WTC11 (cell line): Measurements from ENCODE around the gene ACTN1. TPM values are rescaled to one million over a fixed set of nuclear protein-coding genes. Genes with fewer than 3 reads are reported as not detected.

Experiments
- ATAC-seq: fragments of 200-7000 bp; cut with Tn5 transposase; 2 replicates; pipeline ENCODE4 v1.10.0; 2021; ENCODE audit warnings: mild to moderate bottlenecking, moderate library complexity
- CTCF ChIA-PET: fragments of 300-600 bp; sonication (Branson Sonifier 250); formaldehyde crosslinking; loops from one replicate; lab custom pipeline; 2021; ENCODE audit warnings: antibody characterized with exemption; lab: Charles Lee
- POLR2A ChIA-PET: fragments of 350-600 bp; sonication (Branson Sonifier 250); formaldehyde crosslinking; loops from one replicate; lab custom pipeline; 2021; ENCODE audit warnings: antibody characterized with exemption; lab: Charles Lee
- DNase-seq: peaks from one replicate; pipeline ENCODE4 v3.0.0; 2021; ENCODE audit warnings: low spot score
- H3K27ac Mint-ChIP-seq: 2 replicates; pipeline ENCODE4 v1.8.0; 2021; ENCODE audit warnings: mixed read lengths
- H3K27me3 Mint-ChIP-seq: 2 replicates; pipeline ENCODE4 v1.8.0; 2021; ENCODE audit warnings: low read depth, mild to moderate bottlenecking, moderate library complexity, mixed read lengths
- H3K36me3 Mint-ChIP-seq: 2 replicates; pipeline ENCODE4 v1.8.0; 2021; ENCODE audit warnings: mixed read lengths
- H3K4me1 Mint-ChIP-seq: 2 replicates; pipeline ENCODE4 v1.8.0; 2022; ENCODE audit warnings: mixed read lengths
- H3K4me3 Mint-ChIP-seq: 2 replicates; pipeline ENCODE4 v1.8.0; 2021; ENCODE audit warnings: mild to moderate bottlenecking, moderate library complexity, mixed read lengths
- H3K9me3 Mint-ChIP-seq: 2 replicates; pipeline ENCODE4 v1.8.0; 2021; ENCODE audit warnings: mixed read lengths
- AR ChIP-seq: fragments of 250-450 bp; sonication (Bioruptor Pico); IDR thresholded peaks from 2 replicates; pipeline ENCODE4 v1.9.0; 2021; ENCODE audit warnings: mild to moderate bottlenecking
- ATF1 ChIP-seq: sonication (generic); formaldehyde crosslinking; IDR thresholded peaks from 2 replicates; pipeline ENCODE4 v1.8.1; 2023; ENCODE audit warnings: mild to moderate bottlenecking, moderate library complexity, missing genetic modification reagents
- ATF3 ChIP-seq: sonication (generic); formaldehyde crosslinking; conservative IDR thresholded peaks from 2 replicates; pipeline ENCODE4 v1.8.1; 2022; ENCODE audit warnings: mild to moderate bottlenecking, missing genetic modification reagents
- CTCF ChIP-seq: fragments of 200-600 bp; IDR thresholded peaks from 2 replicates; pipeline ENCODE4 v1.8.0; 2022; ENCODE audit warnings: antibody characterized with exemption
- FOXP4 ChIP-seq: sonication (generic); formaldehyde crosslinking; IDR thresholded peaks from 2 replicates; pipeline ENCODE4 v1.8.0; 2022; ENCODE audit warnings: mild to moderate bottlenecking, missing genetic modification reagents
- GABPB1 ChIP-seq: sonication (generic); formaldehyde crosslinking; IDR thresholded peaks from 2 replicates; pipeline ENCODE4 v1.8.1; 2023; ENCODE audit warnings: mild to moderate bottlenecking, missing genetic modification reagents
- GTF2I ChIP-seq: fragments of 250-450 bp; sonication (Bioruptor Pico); conservative IDR thresholded peaks from 2 replicates; pipeline ENCODE4 v1.4.0; 2021; ENCODE audit warnings: mild to moderate bottlenecking
- NFATC4 ChIP-seq: fragments of 250-450 bp; sonication (Bioruptor Pico); IDR thresholded peaks from 2 replicates; pipeline ENCODE4 v1.9.0; 2021; ENCODE audit warnings: mild to moderate bottlenecking
- SMAD4 ChIP-seq: sonication (generic); formaldehyde crosslinking; IDR thresholded peaks from 2 replicates; pipeline ENCODE4 v1.8.0; 2022; ENCODE audit warnings: mild to moderate bottlenecking, missing genetic modification reagents
- SOX15 ChIP-seq: fragments of 250-450 bp; sonication (Bioruptor Pico); IDR thresholded peaks from 2 replicates; pipeline ENCODE4 v1.9.0; 2021; ENCODE audit warnings: mild to moderate bottlenecking
- SP1 ChIP-seq: sonication (generic); formaldehyde crosslinking; conservative IDR thresholded peaks from 2 replicates; pipeline ENCODE4 v1.8.1; 2022; ENCODE audit warnings: missing genetic modification reagents
- TCF7 ChIP-seq: sonication (generic); formaldehyde crosslinking; IDR thresholded peaks from 2 replicates; pipeline ENCODE4 v1.8.0; 2022; ENCODE audit warnings: mild to moderate bottlenecking, low read depth, missing genetic modification reagents, moderate library complexity
- ZNF232 ChIP-seq: sonication (generic); formaldehyde crosslinking; IDR thresholded peaks from 2 replicates; pipeline ENCODE4 v1.8.0; 2022; ENCODE audit warnings: mild to moderate bottlenecking, missing genetic modification reagents
- ZNF317 ChIP-seq: sonication (generic); formaldehyde crosslinking; IDR thresholded peaks from 2 replicates; pipeline ENCODE4 v1.8.1; 2023; ENCODE audit warnings: low read depth, mild to moderate bottlenecking, moderate library complexity, missing genetic modification reagents, borderline replicate concordance
- ZNF532 ChIP-seq: fragments of 250-450 bp; sonication (Bioruptor Pico); IDR thresholded peaks from 2 replicates; pipeline ENCODE4 v1.9.0; 2021; ENCODE audit warnings: mild to moderate bottlenecking, borderline replicate concordance
- ZNF671 ChIP-seq: fragments of 250-450 bp; sonication (Bioruptor Pico); IDR thresholded peaks from 2 replicates; pipeline ENCODE4 v1.8.0; 2021; ENCODE audit warnings: mild to moderate bottlenecking
- total RNA-seq: library from RNA; stranded (reverse); gene quantifications from 3 replicates; pipeline ENCODE4 v1.2.3, GENCODE V29; 2021
- TF ChIP-seq, protein P1 (sequence below): sonication (generic); formaldehyde crosslinking; IDR thresholded peaks from 2 replicates; pipeline ENCODE4 v1.8.1; 2022; ENCODE audit warnings: mild to moderate bottlenecking, moderate library complexity, missing genetic modification reagents
- TF ChIP-seq, protein P2 (sequence below): sonication (generic); formaldehyde crosslinking; IDR thresholded peaks from 2 replicates; pipeline ENCODE4 v1.8.1; 2022; ENCODE audit warnings: low read depth, mild to moderate bottlenecking, moderate library complexity, missing genetic modification reagents, borderline replicate concordance

ACTN1 gene
- total RNA-seq, 1 experiment from 2014 or later = 196 TPM

- POLR2A ChIA-PET = interaction anchor here (0.6 to 1.3 kb wide), 6 partner anchors 11 to 132 kb away, joined by 3 to 8 read pairs (median 4); no protein-coding TSS in a partner anchor
- CTCF ChIA-PET = interaction anchor here (0.8 to 1.6 kb wide), 6 partner anchors 25 to 79 kb away, joined by 3 to 7 read pairs (median 3); no protein-coding TSS in a partner anchor
- Mint-ChIP-seq H3K27me3 (peaks cover 7% of the 10 kb centered on the region), H3K36me3 (peaks cover 30% of the 10 kb centered on the region)
- ATAC-seq = no peak
- TF ChIP-seq TCF7 (CRISPR knock-in tag) (no peak), ATF1 (CRISPR knock-in tag) (no peak), ZNF232 (CRISPR knock-in tag) (no peak), GABPB1 (CRISPR knock-in tag) (no peak), ZNF671 (CRISPR knock-in tag) (0 out of 2 replicates have a peak, but pooled peaks have one; percentile 12), ATF3 (CRISPR knock-in tag) (no peak), GTF2I (CRISPR knock-in tag) (no peak)
- TF ChIP-seq, protein P1, sequence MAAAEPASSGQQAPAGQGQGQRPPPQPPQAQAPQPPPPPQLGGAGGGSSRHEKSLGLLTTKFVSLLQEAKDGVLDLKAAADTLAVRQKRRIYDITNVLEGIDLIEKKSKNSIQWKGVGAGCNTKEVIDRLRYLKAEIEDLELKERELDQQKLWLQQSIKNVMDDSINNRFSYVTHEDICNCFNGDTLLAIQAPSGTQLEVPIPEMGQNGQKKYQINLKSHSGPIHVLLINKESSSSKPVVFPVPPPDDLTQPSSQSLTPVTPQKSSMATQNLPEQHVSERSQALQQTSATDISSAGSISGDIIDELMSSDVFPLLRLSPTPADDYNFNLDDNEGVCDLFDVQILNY (CRISPR knock-in tag) = no peak
- TF ChIP-seq, all 79 proteins: peak for 1
- H3K4me1 Mint-ChIP-seq = peaks cover 41% of the 10 kb centered on the region
- H3K27ac Mint-ChIP-seq = peak overlapping the region; percentile 12
- H3K9me3 Mint-ChIP-seq = no peaks in the 10 kb centered on the region
- H3K4me3 Mint-ChIP-seq = peak overlapping the region; percentile 79
- no peak for DNase-seq
Observed at GRCh38 chr14:68977180-68977717, 1.9 kb downstream of the ACTN1 start.

GRCh38 chr14:68976160-68977067, 2.7 kb downstream of the ACTN1 start:
- CTCF ChIA-PET = interaction anchor here (0.8 to 2.0 kb wide), 4 partner anchors 26 to 131 kb away, joined by 3 to 5 read pairs (median 3); no protein-coding TSS in a partner anchor
- Mint-ChIP-seq H3K4me1 (peaks cover 43% of the 10 kb centered on the region), H3K27ac (peak overlapping the region; percentile 12), H3K4me3 (peak overlapping the region; percentile 79), H3K36me3 (peaks cover 32% of the 10 kb centered on the region), H3K27me3 (peaks cover 4% of the 10 kb centered on the region), H3K9me3 (no peaks in the 10 kb centered on the region)
- POLR2A ChIA-PET = interaction anchor here (0.9 to 1.1 kb wide), 2 partner anchors 10 to 32 kb away, joined by 3 read pairs; no protein-coding TSS in a partner anchor
- ATAC-seq (no peak), DNase-seq (no peak)
- TF ChIP-seq SOX15 (CRISPR knock-in tag) (no peak), NFATC4 (CRISPR knock-in tag) (no peak), SMAD4 (CRISPR knock-in tag) (no peak), ATF3 (CRISPR knock-in tag) (no peak), ATF1 (CRISPR knock-in tag) (no peak), ZNF532 (CRISPR knock-in tag) (no peak), AR (CRISPR knock-in tag) (no peak), CTCF (no peak), SP1 (CRISPR knock-in tag) (no peak), ZNF317 (no peak), FOXP4 (CRISPR knock-in tag) (no peak)
- TF ChIP-seq, protein P2, sequence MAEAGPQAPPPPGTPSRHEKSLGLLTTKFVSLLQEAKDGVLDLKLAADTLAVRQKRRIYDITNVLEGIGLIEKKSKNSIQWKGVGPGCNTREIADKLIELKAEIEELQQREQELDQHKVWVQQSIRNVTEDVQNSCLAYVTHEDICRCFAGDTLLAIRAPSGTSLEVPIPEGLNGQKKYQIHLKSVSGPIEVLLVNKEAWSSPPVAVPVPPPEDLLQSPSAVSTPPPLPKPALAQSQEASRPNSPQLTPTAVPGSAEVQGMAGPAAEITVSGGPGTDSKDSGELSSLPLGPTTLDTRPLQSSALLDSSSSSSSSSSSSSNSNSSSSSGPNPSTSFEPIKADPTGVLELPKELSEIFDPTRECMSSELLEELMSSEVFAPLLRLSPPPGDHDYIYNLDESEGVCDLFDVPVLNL (CRISPR knock-in tag) = no peak
